ENCODE measurements around the gene THAP3. TPM values are rescaled to one million over a fixed set of nuclear protein-coding genes. Genes with fewer than 3 reads are reported as not detected.

THAP3 gene
- total RNA-seq, 6 donors from 2014 or later: 7.7 to 26.2 (median 17.3) TPM

DNA sequence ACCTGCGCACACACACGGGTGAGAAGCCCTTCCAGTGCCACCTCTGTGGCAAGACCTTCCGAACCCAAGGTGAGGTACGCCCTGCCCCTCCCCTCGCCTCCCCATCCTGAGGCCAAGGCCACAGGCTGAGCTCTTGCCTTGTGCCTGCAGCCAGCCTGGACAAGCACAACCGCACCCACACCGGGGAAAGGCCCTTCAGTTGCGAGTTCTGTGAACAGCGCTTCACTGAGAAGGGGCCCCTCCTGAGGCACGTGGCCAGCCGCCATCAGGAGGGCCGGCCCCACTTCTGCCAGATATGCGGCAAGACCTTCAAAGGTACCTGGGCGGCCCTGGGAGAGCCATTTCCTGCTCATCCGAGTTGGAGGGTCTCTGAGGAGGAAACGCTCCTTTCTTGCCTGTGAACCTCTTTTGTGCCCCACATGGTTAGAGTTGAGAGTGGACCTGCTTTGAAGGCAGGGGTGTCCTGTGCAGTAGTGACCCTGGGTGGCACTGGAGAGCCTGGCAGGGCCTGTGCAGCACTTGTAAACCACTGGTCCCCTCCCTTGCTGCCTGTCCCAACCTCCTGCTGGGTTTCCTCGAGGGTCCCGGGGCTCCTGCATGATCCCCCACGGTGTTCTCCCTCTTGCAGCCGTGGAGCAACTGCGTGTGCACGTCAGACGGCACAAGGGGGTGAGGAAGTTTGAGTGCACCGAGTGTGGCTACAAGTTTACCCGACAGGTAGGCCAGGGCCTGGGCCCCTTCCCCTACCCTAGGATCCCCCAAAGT is 36.4 kb upstream of the THAP3 start:
- Histone ChIP-seq H3K36me3 (peaks cover 1 to 77% (median 47%) of the 10 kb centered on the region in 4 donors), H3K4me1 (peaks cover 4 to 54% (median 20%) of the 10 kb centered on the region in 4 donors), H3K4me3 (no peak overlapping the region), H3K27ac (peak overlapping the region in 3 of 4 donors; percentile 16 to 43 (median 29)), H3K9me3 (no peaks in the 10 kb centered on the region), H3K27me3 (no peaks in the 10 kb centered on the region)
- TF ChIP-seq, protein P1, sequence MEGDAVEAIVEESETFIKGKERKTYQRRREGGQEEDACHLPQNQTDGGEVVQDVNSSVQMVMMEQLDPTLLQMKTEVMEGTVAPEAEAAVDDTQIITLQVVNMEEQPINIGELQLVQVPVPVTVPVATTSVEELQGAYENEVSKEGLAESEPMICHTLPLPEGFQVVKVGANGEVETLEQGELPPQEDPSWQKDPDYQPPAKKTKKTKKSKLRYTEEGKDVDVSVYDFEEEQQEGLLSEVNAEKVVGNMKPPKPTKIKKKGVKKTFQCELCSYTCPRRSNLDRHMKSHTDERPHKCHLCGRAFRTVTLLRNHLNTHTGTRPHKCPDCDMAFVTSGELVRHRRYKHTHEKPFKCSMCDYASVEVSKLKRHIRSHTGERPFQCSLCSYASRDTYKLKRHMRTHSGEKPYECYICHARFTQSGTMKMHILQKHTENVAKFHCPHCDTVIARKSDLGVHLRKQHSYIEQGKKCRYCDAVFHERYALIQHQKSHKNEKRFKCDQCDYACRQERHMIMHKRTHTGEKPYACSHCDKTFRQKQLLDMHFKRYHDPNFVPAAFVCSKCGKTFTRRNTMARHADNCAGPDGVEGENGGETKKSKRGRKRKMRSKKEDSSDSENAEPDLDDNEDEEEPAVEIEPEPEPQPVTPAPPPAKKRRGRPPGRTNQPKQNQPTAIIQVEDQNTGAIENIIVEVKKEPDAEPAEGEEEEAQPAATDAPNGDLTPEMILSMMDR (IDR thresholded peaks at IDR 0.05): no peak
- TF ChIP-seq POLR2A (IDR thresholded peaks at IDR 0.05): peak in 1 of 4 donors; percentile 6
- DNase-seq (peak; percentile 74 to 89), ATAC-seq (ENCODE audit: low FRiP score in 2 of 2) (peak in 1 of 2 donors; percentile 55)
- 40 to 72% methylated on average over 3 to 19 of the region's 25 CpGs for WGBS, 2 donors

DNA sequence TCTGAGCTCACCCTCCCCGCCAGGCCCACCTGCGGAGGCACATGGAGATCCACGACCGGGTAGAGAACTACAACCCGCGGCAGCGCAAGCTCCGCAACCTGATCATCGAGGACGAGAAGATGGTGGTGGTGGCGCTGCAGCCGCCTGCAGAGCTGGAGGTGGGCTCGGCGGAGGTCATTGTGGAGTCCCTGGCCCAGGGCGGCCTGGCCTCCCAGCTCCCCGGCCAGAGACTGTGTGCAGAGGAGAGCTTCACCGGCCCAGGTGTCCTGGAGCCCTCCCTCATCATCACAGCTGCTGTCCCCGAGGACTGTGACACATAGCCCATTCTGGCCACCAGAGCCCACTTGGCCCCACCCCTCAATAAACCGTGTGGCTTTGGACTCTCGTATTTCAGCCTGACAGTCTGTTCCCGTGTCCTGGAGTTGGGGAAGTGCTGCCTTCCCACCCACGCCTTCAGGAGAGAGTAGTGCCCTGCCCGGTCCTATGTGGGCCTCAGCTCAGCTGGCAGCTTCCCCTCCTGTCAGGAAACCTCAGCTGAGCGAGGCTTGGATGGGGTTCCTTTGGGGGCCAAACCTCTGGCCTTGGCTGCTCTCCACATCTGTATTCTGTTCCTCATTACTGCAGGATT is 35.7 kb upstream of the THAP3 start:
- DNase-seq (peak; percentile 29 to 72), ATAC-seq (ENCODE audit: low FRiP score in 2 of 2) (no peak)
- Histone ChIP-seq H3K27ac (peak overlapping the region in 1 of 4 donors; percentile 43), H3K36me3 (peaks cover 8 to 84% (median 54%) of the 10 kb centered on the region in 4 donors), H3K4me1 (peaks cover 4 to 54% (median 20%) of the 10 kb centered on the region in 4 donors), H3K4me3 (no peak overlapping the region), H3K9me3 (no peaks in the 10 kb centered on the region), H3K27me3 (no peaks in the 10 kb centered on the region)
- no peak for TF ChIP-seq POLR2A (IDR thresholded peaks at IDR 0.05)
- TF ChIP-seq EP300 (IDR thresholded peaks at IDR 0.05): no peak
- TF ChIP-seq POLR2AphosphoS5 (IDR thresholded peaks at IDR 0.05): no peak
- TF ChIP-seq, protein P1 (IDR thresholded peaks at IDR 0.05): no peak
- 83 to 84% methylated on average over 7 to 24 of the region's 24 CpGs for WGBS, 2 donors

DNA sequence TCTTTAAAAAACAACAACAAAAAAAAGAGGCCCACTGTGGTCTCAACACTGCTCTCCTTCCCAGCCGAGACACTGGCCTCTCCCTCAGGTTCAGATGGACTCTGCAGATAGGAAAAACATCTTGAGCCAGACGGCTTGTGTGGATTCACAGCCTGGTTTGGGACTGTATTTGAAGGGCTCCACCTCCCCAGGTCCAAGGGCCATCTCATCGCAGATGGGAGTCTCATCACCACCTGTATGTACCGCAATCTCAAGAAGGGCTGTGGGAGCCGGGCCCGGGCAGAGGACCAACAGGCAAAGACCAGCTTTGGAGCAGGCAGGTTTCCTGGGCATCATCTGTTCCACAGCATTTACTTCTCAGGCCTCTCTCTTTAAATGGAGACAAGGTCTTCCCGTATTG is 34.6 kb upstream of the THAP3 start:
- no peak overlapping the region for H3K27ac ChIP-seq
- H3K4me3 ChIP-seq: no peak overlapping the region

DNA sequence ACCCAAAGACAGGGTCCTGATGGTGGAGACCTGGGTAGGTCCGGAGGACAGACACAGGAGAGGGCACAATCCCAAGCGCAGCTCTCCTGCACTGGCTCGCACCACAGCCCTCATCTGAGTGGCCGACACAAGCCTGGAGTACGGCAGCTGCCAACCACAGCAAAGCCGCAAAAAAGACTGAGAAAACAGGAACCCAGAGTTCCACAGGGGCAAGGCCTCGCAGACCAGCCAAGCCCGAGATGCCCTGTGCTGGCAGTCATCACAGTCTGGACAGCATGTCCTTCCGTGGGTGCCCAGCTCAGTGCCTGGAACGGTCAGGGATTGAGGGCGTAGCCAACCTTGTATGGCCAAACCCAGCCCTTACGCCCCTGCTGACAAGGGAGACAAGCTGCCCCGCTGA is 33.4 kb upstream of the THAP3 start:
- Histone ChIP-seq H3K36me3 (peaks cover 22 to 100% (median 77%) of the 10 kb centered on the region in 4 donors), H3K27me3 (no peaks in the 10 kb centered on the region), H3K9me3 (no peaks in the 10 kb centered on the region), H3K4me1 (peaks cover 4 to 49% (median 20%) of the 10 kb centered on the region in 4 donors), H3K4me3 (no peak overlapping the region), H3K27ac (no peak overlapping the region)
- ATAC-seq (ENCODE audit: low FRiP score in 2 of 2) (peak in 1 of 2 donors; percentile 28), DNase-seq (no peak)
- 73 to 92% methylated on average over 2 to 13 of the region's 13 CpGs for WGBS, 2 donors
- TF ChIP-seq POLR2AphosphoS5 (IDR thresholded peaks at IDR 0.05) (no peak), EP300 (IDR thresholded peaks at IDR 0.05) (no peak), POLR2A (IDR thresholded peaks at IDR 0.05) (no peak)
- TF ChIP-seq, protein P1 (IDR thresholded peaks at IDR 0.05): no peak

More for the DNA sequence above, 34.6 kb upstream of the THAP3 start:
- WGBS, 2 donors: 79 to 94% methylated on average over 4 to 7 of the region's 7 CpGs
- TF ChIP-seq, protein P1 (IDR thresholded peaks at IDR 0.05): no peak
- TF ChIP-seq POLR2AphosphoS5 (IDR thresholded peaks at IDR 0.05): no peak
- no peak for TF ChIP-seq POLR2A (IDR thresholded peaks at IDR 0.05)
- no peak for TF ChIP-seq EP300 (IDR thresholded peaks at IDR 0.05)
- no peaks in the 10 kb centered on the region for H3K9me3 ChIP-seq
- ATAC-seq (ENCODE audit: low FRiP score in 2 of 2) (no peak), DNase-seq (no peak)
- H3K36me3 ChIP-seq: peaks cover 17 to 89% (median 65%) of the 10 kb centered on the region in 4 donors
- H3K27me3 ChIP-seq: no peaks in the 10 kb centered on the region
- H3K4me1 ChIP-seq: peaks cover 4 to 48% (median 19%) of the 10 kb centered on the region in 4 donors

Data from upper lobe of left lung (tissue), 6 donors.